Adrenal gland (tissue), 12 donors: ENCODE measurements around the gene NUMA1. TPM values are rescaled to one million over a fixed set of nuclear protein-coding genes. Genes with fewer than 3 reads are reported as not detected.

Experiments used
- DNase-seq, 7 donors: peaks; one replicate each; pipeline ENCODE4 v3.0.0-alpha.2; 2019 to 2020
- H3K27ac ChIP-seq, 5 donors: fragments of 200-600 bp; sonication (generic) in 4 of 5; 1 replicate in 3 of 5; 2 replicates in 2 of 5; pipeline versions ENCODE4 v1.5.1 to v1.8.0; 2016 to 2020; ENCODE audit warnings: mild to moderate bottlenecking in 1 of 5
- H3K27me3 ChIP-seq: fragments of 200-600 bp; 2 replicates; pipeline ENCODE4 v1.8.0; 2021
- H3K36me3 ChIP-seq, 2 donors: fragments of 200-600 bp; replicated peaks in 1 of 2; 1 replicate in 1 of 2; 2 replicates in 1 of 2; pipeline versions ENCODE4 v1.5.1 to v1.8.0; 2018 to 2022
- H3K4me1 ChIP-seq, 2 donors: fragments of 200-600 bp; replicated peaks in 1 of 2; 1 replicate in 1 of 2; 2 replicates in 1 of 2; pipeline versions ENCODE4 v1.5.1 to v1.8.0; 2018 to 2021
- H3K4me3 ChIP-seq, 4 donors: fragments of 200-600 bp; sonication (generic) in 3 of 4; one replicate each; pipeline ENCODE4 v1.5.1; 2016 to 2018
- H3K9me3 ChIP-seq, 3 donors: fragments of 200-600 bp; sonication (generic) in 1 of 3; replicated peaks in 1 of 3; 1 replicate in 2 of 3; 2 replicates in 1 of 3; pipeline versions ENCODE4 v1.5.1 to v1.8.0; 2016 to 2021
- POLR2A ChIP-seq, 2 donors: fragments of 450-650 bp; IDR thresholded peaks; one replicate each; pipeline ENCODE4 v1.6.1; 2017; ENCODE audit warnings: antibody characterized with exemption in 2 of 2, mild to moderate bottlenecking in 2 of 2, moderate library complexity in 1 of 2
- WGBS, 4 donors: extraction: QIAGEN DNeasy Blood & Tissue Kit in 2 of 4; methylation state at CpG; one replicate each; pipeline versions ENCODE4 v1.1.5 to v1.1.7; 2013 to 2017; 5-methylcytosine and 5-hydroxymethylcytosine counted together
- intact Hi-C, 2 donors: fragments of 100-400 bp; cut with DNase I; formaldehyde crosslinking; loops; one replicate each; pipeline versions ENCODE4 v1.14.1 to v1.15.0; 2022 to 2023
- polyA plus RNA-seq, 3 donors: library from polyadenylated mRNA; stranded (reverse); fragments of 200-250 nt in 2 of 3; fragments of 350-450 nt in 1 of 3; fragmentation: Illumina TruSeq in 1 of 3; extraction: RNeasy Lipid Tissue Mini Kit (QIAGEN cat#74804) in 1 of 3; gene quantifications; one replicate each; pipeline ENCODE4 v1.2.3, GENCODE V29; 2013 to 2014
- total RNA-seq, 9 donors: library from RNA; depleted of rRNA in 4 of 9; stranded (reverse); fragments of >200 nt in 4 of 9; fragments of 120-200 nt in 1 of 9; fragmentation: NEBNext Ultra II Directional in 1 of 9; extraction: Animal tissue kit (Norgen Biotek cat#: 25700) in 1 of 9; gene quantifications; one replicate each; pipeline versions ENCODE4 v1.1.0 to v1.2.4, GENCODE V29; 2013 to 2023
- TF ChIP-seq, protein P1 (sequence below), 6 experiments: fragments of 450-650 bp in 4 of 6; fragments of 200-600 bp in 2 of 6; sonication (generic) in 1 of 6; IDR thresholded peaks; 1 replicate in 5 of 6; 2 replicates in 1 of 6; pipeline versions ENCODE4 v1.5.1 to v1.8.0; 2016 to 2021; ENCODE audit warnings: antibody characterized with exemption in 6 of 6, mild to moderate bottlenecking in 2 of 6, moderate library complexity in 1 of 6
- donor health status: healthy with polysubstance abuse.
- donor health status: Bipolar disorder and iron deficiency.
- donor health status: DM: yes; HTN: yes; CAD: no.
- donor health status: DM: no; HTN: no; CAD: no.
- donor health status: DM: no; HTN: no; CAD: no.
- donor health status: DM: yes; HTN: yes; CAD: no.

Gene NUMA1
- total and polyA plus RNA-seq, 12 donors, result 86.7 to 677 (median 274) TPM

DNA sequence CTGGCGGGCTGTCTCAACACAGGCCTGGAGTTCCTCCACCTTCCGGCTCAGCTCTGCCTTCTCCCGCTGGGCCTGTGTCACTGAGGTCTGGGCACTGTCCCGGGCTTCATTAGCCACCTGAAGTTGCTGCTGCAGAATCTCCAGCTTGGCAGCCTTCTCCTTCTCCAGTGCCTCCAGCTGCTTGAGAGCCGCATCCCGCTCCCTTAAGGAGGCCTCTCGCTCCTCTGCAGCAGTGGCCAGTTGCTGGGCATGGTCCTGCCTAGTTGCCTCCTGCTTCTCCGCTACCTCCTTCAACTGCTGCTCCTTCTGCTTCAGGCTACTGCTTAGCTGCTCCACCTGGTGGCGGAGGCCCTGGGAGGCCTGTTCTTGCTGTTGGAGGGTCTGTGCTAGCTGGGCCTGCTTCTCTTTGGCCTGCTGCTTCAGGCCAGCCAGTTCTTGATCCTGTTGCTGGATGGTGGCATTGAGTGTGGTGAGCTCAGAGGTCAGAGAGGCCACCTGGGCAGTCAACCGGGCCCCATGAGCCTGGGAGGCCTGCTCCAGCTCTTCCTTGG lies 64.8 kb downstream of the NUMA1 start:
- H3K27ac ChIP-seq, result no peak overlapping the region
- intact Hi-C loops, result loop anchor here in 1 of 2 donors (10.0 kb wide), 1 partner anchor 219 kb away; no protein-coding TSS in a partner anchor
- H3K4me1 ChIP-seq, result peaks cover 21% of the 10 kb centered on the region in 2 donors
- H3K36me3 ChIP-seq, result peaks cover 0 to 100% of the 10 kb centered on the region in 2 donors
- H3K27me3 ChIP-seq, result no peaks in the 10 kb centered on the region
- DNase-seq, result peak in 2 of 7 donors; percentile 14 to 55
- H3K4me3 ChIP-seq, result no peak overlapping the region
- no peaks in the 10 kb centered on the region for H3K9me3 ChIP-seq
- TF ChIP-seq, protein P1, sequence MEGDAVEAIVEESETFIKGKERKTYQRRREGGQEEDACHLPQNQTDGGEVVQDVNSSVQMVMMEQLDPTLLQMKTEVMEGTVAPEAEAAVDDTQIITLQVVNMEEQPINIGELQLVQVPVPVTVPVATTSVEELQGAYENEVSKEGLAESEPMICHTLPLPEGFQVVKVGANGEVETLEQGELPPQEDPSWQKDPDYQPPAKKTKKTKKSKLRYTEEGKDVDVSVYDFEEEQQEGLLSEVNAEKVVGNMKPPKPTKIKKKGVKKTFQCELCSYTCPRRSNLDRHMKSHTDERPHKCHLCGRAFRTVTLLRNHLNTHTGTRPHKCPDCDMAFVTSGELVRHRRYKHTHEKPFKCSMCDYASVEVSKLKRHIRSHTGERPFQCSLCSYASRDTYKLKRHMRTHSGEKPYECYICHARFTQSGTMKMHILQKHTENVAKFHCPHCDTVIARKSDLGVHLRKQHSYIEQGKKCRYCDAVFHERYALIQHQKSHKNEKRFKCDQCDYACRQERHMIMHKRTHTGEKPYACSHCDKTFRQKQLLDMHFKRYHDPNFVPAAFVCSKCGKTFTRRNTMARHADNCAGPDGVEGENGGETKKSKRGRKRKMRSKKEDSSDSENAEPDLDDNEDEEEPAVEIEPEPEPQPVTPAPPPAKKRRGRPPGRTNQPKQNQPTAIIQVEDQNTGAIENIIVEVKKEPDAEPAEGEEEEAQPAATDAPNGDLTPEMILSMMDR (IDR thresholded peaks at IDR 0.05), result peak in 1 of 6 experiments; percentile 31
- no peak for TF ChIP-seq POLR2A (IDR thresholded peaks at IDR 0.05)
- WGBS, 4 donors, result 81 to 87% (median 84%) methylated on average over 10 of the region's 10 CpGs

DNA sequence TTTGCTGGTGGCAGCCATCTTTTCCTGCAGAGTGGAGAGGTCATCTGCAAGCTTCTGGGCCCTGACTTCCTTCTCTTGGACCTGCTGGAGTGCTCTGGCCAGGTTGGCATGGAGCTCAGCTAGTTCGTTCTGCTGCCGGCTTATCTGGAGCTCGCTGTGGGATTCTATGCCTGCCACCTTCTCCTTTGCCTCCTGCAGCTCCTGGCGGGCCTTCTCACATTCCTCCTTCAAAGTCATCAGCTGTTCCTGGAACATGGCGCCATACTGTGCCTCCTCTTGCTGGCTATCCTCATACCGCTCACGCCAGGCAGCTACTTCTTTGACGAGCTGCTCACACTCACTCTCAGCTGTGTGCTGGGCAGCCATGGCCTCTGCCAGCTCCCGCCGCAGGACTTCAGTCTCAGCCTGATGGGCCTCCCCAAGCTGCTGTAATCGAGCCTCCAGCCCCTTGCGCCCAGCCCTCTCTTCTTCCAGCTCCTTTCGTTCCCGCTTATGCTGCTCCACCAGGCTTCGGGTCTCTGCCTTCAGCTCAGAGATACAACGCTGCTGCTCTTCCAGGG lies 65.5 kb downstream of the NUMA1 start:
- Histone ChIP-seq H3K9me3 (no peaks in the 10 kb centered on the region), H3K4me1 (peaks cover 21% of the 10 kb centered on the region in 2 donors), H3K27me3 (no peaks in the 10 kb centered on the region), H3K4me3 (no peak overlapping the region), H3K36me3 (peaks cover 0 to 100% of the 10 kb centered on the region in 2 donors), H3K27ac (peak overlapping the region in 2 of 5 donors; percentile 58 to 75)
- TF ChIP-seq, protein P1 (IDR thresholded peaks at IDR 0.05), result no peak
- TF ChIP-seq POLR2A (IDR thresholded peaks at IDR 0.05), result no peak
- intact Hi-C loops, result loop anchor here in 1 of 2 donors (10.0 kb wide), 1 partner anchor 220 kb away; no protein-coding TSS in a partner anchor
- 79 to 82% (median 80%) methylated on average over 14 to 16 of the region's 16 CpGs for WGBS, 4 donors
- DNase-seq, result peak in 2 of 7 donors; percentile 10 to 54

DNA sequence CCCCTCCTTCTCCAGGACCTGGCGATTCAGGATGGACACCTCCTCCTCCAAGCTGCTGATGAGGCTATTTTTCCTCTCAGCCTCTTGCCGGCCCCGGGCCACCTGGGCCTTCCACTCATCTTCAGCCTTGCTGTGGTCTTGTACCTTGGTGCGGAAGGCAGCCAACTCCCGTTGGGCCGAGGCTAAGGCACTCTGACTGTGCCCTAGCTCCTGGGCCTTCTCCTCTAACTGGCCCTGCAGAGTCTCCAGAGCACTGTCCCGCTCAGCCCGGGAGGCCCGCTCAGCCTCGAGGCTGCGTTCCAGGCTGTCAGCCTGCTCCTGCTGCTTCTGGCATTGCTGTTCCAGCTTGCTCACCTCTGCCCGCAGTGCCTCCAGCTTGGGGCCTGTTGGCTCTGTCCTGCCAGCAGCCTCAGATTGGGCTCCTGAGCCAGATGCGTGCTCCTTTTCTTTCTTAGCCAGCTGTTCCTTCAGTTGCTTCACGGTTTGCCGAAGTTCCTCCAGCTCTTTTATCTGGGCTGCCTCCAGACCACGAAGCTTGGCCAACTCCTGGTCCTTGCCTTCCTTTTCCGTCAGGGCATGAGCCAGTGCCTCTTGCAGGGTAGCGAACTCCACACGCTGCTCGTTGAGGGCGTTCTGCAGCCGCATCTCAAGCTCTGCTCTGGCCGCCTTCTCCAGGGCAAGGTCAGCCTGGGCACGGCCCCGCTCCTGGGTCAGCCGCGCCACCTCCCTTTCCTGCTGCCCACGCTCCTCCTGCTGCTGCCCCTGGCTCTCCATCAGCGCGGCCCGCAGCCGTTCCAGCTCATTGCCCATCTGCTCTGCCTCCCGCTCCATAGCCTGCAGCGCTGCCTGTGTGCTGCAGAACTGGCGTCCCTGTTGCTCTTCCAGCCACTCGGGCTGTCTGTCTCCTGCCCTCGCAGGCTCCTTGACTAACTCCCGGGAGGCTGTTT lies 66.3 kb downstream of the NUMA1 start:
- no peak overlapping the region for H3K4me3 ChIP-seq
- peaks cover 0 to 100% of the 10 kb centered on the region in 2 donors for H3K36me3 ChIP-seq
- no peak for TF ChIP-seq POLR2A (IDR thresholded peaks at IDR 0.05)
- TF ChIP-seq, protein P1 (IDR thresholded peaks at IDR 0.05), result no peak
- peak overlapping the region in 4 of 5 donors; percentile 21 to 75 (median 52) for H3K27ac ChIP-seq
- WGBS, 4 donors, result 52 to 69% (median 61%) methylated on average over 33 to 38 of the region's 38 CpGs
- DNase-seq, result peak in 4 of 7 donors; percentile 40 to 56 (median 50)
- H3K4me1 ChIP-seq, result peaks cover 21% of the 10 kb centered on the region in 2 donors
- no peaks in the 10 kb centered on the region for H3K27me3 ChIP-seq
- no peaks in the 10 kb centered on the region for H3K9me3 ChIP-seq
- intact Hi-C loops, result loop anchor here in 1 of 2 donors (10.0 kb wide), 1 partner anchor 221 kb away; no protein-coding TSS in a partner anchor
